ENCODE measurements around the gene C15orf39.

The C15orf39 gene

DNA sequence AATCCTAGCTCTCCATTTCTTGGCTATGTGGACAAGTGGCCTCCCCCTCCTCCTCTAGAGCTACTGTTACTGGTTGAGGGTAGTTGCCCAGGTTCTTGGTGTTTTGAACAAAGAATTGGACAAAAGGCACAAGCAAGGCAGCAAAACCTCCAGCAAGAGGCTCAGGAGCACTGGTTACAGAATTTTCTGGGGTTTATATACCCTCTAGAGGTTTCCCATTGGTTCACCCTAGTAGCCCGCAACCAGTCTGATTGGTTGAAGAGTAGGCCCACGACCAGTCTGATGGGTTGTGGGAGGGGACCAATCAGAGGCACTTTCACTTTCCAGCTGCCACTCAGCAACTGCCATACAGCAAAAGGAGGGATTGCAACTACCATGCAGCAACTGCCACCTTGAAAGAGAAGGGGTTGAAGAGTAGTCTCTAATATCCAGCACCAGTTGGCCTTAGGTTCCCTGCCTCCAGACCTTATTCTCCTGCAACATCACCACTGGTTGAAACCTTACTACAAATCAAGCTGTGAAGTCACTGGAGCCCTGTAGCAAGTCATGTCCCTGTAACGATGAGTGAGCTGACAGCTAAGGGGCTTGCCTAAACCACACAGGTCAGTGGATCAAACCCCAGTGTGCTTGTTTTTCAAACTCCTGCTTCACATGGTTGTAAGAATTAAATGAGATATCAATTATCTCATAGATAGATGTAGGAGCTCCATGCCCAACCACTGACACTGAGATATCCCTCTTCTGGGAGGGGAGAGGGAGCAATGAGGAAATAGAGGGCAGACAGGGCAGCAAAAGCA is 2.9 kb upstream of the C15orf39 start:
- H3K27me3 ChIP-seq (ENCODE audit: insufficient read depth, low read length) = no peaks in the 10 kb centered on the region
- H3K36me3 ChIP-seq (ENCODE audit: insufficient read depth, low read length) = no peaks in the 10 kb centered on the region
- no peak overlapping the region for H2AFZ ChIP-seq (ENCODE audit: low read length, unreplicated experiment)
- H3K27ac ChIP-seq (ENCODE audit: low read depth, low read length) = no peak overlapping the region
- no peak overlapping the region for H3K4me3 ChIP-seq (ENCODE audit: low read depth, low read length)
- peaks cover 6% of the 10 kb centered on the region for H3K4me1 ChIP-seq (ENCODE audit: control insufficient read depth, insufficient read depth, low read length, unreplicated experiment)
- peaks cover 20% of the 10 kb centered on the region for H3K79me2 ChIP-seq (ENCODE audit: control insufficient read depth, insufficient read depth, low read length, unreplicated experiment)

DNA sequence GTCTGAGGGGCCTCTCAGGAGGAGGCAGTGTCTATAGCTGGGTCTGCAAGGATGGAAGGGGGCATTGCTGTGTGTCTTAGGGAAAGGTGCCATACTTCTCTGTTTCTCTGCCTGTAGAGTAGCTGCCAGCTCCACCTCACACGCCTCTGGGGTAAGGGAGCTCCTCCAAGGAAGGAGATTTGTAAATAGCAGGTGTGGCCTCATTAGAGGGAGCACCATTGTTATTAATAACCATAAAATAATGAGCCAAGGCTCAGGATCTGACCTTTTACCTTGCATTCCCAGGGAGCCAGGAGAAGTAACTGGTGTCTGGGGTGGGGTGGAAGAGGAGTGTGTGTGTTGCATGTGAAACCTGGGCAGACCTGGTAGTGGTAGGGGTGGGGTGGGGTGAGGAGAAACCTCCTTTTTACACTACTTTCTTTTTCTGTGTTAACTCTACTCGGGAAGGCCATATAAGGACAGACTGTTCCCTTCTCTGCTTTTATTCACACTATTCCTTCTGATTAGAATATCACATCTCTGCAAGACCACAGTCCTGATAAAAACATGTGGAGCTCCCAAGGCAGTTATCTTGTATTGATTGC is 2.2 kb upstream of the C15orf39 start:
- H3K27ac ChIP-seq (ENCODE audit: low read depth, low read length) = no peak overlapping the region
- no peaks in the 10 kb centered on the region for H3K36me3 ChIP-seq (ENCODE audit: insufficient read depth, low read length)
- H3K79me2 ChIP-seq (ENCODE audit: control insufficient read depth, insufficient read depth, low read length, unreplicated experiment) = peaks cover 27% of the 10 kb centered on the region
- no peak overlapping the region for H2AFZ ChIP-seq (ENCODE audit: low read length, unreplicated experiment)
- no peak overlapping the region for H3K4me3 ChIP-seq (ENCODE audit: low read depth, low read length)
- no peaks in the 10 kb centered on the region for H3K27me3 ChIP-seq (ENCODE audit: insufficient read depth, low read length)
- H3K4me1 ChIP-seq (ENCODE audit: control insufficient read depth, insufficient read depth, low read length, unreplicated experiment) = peaks cover 13% of the 10 kb centered on the region

DNA sequence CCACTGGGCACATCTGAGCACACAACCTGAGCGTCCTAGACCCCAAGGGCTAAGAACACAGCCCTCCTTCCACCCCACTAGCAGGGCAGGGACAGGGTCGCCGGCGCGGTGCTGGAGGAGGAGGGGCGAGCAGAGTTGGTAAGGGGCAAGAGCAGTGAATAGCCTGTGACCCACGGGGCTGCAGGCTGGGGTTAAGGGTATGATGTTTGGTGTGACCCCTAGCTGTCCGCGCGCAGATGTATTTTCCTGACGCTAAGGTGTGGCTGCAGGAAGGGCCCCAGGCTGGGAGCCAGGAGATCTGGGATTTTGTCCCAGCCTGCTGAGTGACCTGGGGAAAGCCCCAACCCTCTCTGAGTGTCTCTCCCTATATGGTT is 1.3 kb upstream of the C15orf39 start:
- H3K4me3 ChIP-seq (ENCODE audit: low read depth, low read length) = no peak overlapping the region
- H2AFZ ChIP-seq (ENCODE audit: low read length, unreplicated experiment) = no peak overlapping the region
- H3K79me2 ChIP-seq (ENCODE audit: control insufficient read depth, insufficient read depth, low read length, unreplicated experiment) = peaks cover 36% of the 10 kb centered on the region
- H3K4me1 ChIP-seq (ENCODE audit: control insufficient read depth, insufficient read depth, low read length, unreplicated experiment) = peaks cover 18% of the 10 kb centered on the region
- no peak overlapping the region for H3K27ac ChIP-seq (ENCODE audit: low read depth, low read length)
- no peaks in the 10 kb centered on the region for H3K36me3 ChIP-seq (ENCODE audit: insufficient read depth, low read length)
- H3K27me3 ChIP-seq (ENCODE audit: insufficient read depth, low read length) = no peaks in the 10 kb centered on the region

DNA sequence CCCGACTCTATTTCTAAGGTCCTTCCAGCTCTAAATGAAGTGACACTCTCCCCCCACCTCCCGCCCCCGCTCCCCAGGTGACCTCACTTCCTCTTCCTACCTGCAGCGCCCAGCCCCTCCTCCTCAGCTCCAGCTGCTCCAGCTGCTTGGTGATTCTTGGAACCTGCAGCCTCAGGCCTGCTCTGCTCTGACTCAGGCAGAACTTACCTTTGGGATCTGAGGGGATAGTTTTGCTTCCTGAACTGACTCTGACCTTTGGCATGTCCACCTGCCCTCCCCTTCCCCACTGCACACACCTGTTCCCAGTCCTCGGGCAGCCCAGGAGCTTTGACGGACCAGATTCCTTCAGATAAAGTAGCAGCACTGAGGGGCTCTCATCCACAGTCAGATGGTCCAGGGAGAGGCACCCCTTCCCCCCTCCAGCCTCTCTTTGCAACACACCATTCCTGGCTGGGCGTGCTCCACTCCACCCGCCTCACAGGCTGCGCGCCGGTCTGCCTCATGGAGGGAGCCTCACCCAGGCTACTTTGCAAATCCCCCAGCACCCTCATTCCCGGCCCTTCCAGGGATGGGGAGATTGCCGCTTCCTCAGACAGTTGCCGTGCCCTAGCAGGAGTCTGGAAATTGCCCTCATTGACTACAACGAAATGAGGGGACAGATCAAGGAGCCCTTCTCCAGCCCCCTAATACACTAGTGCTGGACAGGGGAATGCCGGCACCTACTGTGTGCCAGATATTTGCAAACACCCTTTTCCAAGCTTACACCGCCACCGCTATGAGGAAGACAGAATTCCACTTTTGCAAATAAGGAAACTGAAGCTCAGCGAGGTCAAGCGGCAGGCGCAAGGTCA is 692 bp upstream of the C15orf39 start:
- peak overlapping the region; percentile 99 for H3K4me3 ChIP-seq (ENCODE audit: low read depth, low read length)
- H2AFZ ChIP-seq (ENCODE audit: low read length, unreplicated experiment) = peak overlapping the region; percentile 99
- no peaks in the 10 kb centered on the region for H3K27me3 ChIP-seq (ENCODE audit: insufficient read depth, low read length)
- peak overlapping the region; percentile 26; the same call in 1 of the 2 replicates for H3K27ac ChIP-seq (ENCODE audit: low read depth, low read length)
- no peaks in the 10 kb centered on the region for H3K36me3 ChIP-seq (ENCODE audit: insufficient read depth, low read length)
- peaks cover 18% of the 10 kb centered on the region for H3K4me1 ChIP-seq (ENCODE audit: control insufficient read depth, insufficient read depth, low read length, unreplicated experiment)
- H3K79me2 ChIP-seq (ENCODE audit: control insufficient read depth, insufficient read depth, low read length, unreplicated experiment) = peaks cover 42% of the 10 kb centered on the region

GRCh38 chr15:75202251-75203016 is 752 bp downstream of the C15orf39 start:
- H2AFZ ChIP-seq (ENCODE audit: low read length, unreplicated experiment) = peak overlapping the region; percentile 66
- peaks cover 55% of the 10 kb centered on the region for H3K79me2 ChIP-seq (ENCODE audit: control insufficient read depth, insufficient read depth, low read length, unreplicated experiment)
- H3K4me3 ChIP-seq (ENCODE audit: low read depth, low read length) = peak overlapping the region; percentile 99
- no peaks in the 10 kb centered on the region for H3K27me3 ChIP-seq (ENCODE audit: insufficient read depth, low read length)
- H3K36me3 ChIP-seq (ENCODE audit: insufficient read depth, low read length) = no peaks in the 10 kb centered on the region
- peak overlapping the region; percentile 96 for H3K27ac ChIP-seq (ENCODE audit: low read depth, low read length)
- H3K4me1 ChIP-seq (ENCODE audit: control insufficient read depth, insufficient read depth, low read length, unreplicated experiment) = peaks cover 18% of the 10 kb centered on the region

DNA sequence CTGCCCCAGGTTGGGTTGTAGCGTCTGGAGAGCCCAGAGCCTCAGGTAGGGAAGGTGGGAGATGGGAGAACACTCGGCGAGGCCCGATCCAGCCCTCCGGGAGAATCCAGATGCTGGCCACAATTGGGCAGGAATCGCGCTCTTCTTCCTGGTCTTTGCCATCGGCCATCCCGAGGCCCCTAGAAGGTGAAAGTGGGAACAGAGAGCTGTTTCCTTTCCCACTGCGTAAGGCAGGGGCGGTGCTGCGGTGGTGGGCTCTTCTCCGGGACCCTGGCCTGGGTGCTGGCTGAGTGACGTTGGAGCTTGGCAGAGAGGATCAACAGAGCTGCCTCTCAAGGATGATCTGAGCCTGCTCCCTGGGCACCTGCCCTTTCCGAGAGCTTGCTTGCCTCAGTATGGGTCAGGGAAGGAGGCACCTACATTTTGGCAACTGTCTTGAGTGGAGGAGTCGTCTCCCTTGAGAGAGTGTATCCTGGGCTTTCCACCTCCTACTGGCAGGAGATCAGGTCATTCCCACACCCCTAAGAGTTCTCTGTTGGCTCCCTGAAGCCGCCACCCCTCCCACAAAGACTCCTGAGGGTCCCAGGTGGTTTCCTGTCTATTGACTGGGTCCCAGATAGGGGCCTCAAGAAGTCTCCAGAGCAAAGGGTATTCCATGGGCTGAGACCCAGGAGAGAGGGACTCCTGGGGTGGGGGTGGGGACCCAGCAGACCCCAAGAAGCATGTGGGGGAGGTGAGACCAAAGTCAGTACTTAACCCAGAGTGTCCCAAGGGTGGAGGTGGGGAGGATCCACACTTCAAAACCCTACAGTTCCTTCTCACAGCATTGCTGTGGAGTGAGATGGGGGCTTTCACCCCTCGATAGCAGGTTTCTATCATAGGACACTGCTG is 1.6 kb downstream of the C15orf39 start:
- peak overlapping the region; percentile 96 for H3K27ac ChIP-seq (ENCODE audit: low read depth, low read length)
- peaks cover 18% of the 10 kb centered on the region for H3K4me1 ChIP-seq (ENCODE audit: control insufficient read depth, insufficient read depth, low read length, unreplicated experiment)

GRCh38 chr15:75203908-75204263 is 2.2 kb downstream of the C15orf39 start:
- Histone ChIP-seq H3K36me3 (ENCODE audit: insufficient read depth, low read length) (peaks cover 2% of the 10 kb centered on the region; the same call in 1 of the 2 replicates), H3K27ac (ENCODE audit: low read depth, low read length) (peak overlapping the region; percentile 96), H3K79me2 (ENCODE audit: control insufficient read depth, insufficient read depth, low read length, unreplicated experiment) (peaks cover 70% of the 10 kb centered on the region), H3K4me1 (ENCODE audit: control insufficient read depth, insufficient read depth, low read length, unreplicated experiment) (peaks cover 18% of the 10 kb centered on the region), H3K27me3 (ENCODE audit: insufficient read depth, low read length) (no peaks in the 10 kb centered on the region), H2AFZ (ENCODE audit: low read length, unreplicated experiment) (no peak overlapping the region), H3K4me3 (ENCODE audit: low read depth, low read length) (peak overlapping the region; percentile 99)

More for the DNA sequence above, 1.6 kb downstream of the C15orf39 start:
- H3K4me3 ChIP-seq (ENCODE audit: low read depth, low read length) = peak overlapping the region; percentile 99
- no peak overlapping the region for H2AFZ ChIP-seq (ENCODE audit: low read length, unreplicated experiment)
- no peaks in the 10 kb centered on the region for H3K36me3 ChIP-seq (ENCODE audit: insufficient read depth, low read length)
- peaks cover 63% of the 10 kb centered on the region for H3K79me2 ChIP-seq (ENCODE audit: control insufficient read depth, insufficient read depth, low read length, unreplicated experiment)
- no peaks in the 10 kb centered on the region for H3K27me3 ChIP-seq (ENCODE audit: insufficient read depth, low read length)

DNA sequence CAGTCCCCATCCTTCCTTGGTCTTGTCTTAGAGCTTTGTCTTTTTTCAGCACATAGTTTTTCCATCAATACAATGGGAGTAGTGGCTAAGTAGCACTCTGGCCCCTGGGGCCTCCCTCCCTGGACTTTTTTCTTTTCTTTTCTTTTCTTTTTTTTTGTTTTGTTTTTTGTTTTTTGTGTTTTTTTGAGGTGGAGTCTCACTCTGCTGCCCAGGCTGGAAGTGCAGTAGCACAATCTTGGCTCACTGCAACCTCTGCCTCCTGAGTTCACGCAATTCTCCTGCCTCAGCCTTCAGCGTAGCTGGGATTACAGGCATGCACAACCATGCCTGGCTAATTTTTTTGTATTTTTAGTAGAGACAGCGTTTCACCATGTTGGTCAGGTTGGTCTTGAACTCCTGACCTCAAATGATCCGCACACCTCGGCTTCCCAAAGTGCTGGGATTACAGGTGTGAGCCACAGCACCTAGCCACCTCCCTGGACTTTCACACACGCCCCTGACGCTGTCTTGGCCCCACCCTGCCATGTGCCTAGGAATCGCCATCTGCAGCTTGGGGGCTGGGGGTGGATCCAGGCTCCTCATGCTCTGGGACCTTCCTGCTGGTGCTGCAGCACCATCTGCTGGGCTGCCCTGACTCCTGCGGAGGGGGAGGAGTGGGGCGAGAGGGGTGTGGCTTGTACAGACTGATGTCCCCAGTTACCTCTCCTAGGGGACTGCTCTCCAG is 2.8 kb downstream of the C15orf39 start:
- H3K27ac ChIP-seq (ENCODE audit: low read depth, low read length) = peak overlapping the region; percentile 96

DNA sequence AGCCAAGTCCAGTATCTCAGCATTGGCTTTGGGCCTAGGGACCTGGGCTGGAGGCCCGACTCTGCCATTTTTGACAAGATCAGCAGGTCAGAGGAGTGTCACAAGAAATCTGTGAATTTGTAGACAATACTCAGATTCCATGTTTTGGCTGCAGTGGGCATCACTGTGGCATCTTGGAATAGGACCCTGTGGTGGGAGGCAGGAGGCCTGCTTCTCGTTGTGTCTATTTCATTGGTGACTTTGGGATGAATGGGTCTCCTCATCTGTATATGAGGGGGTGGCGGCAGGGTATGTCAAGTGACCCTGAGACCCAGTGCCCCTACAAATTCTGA is 3.3 kb downstream of the C15orf39 start:
- Histone ChIP-seq H3K36me3 (ENCODE audit: insufficient read depth, low read length) (peaks cover 2% of the 10 kb centered on the region; the same call in 1 of the 2 replicates), H3K27ac (ENCODE audit: low read depth, low read length) (no peak overlapping the region), H3K4me3 (ENCODE audit: low read depth, low read length) (no peak overlapping the region), H2AFZ (ENCODE audit: low read length, unreplicated experiment) (no peak overlapping the region), H3K27me3 (ENCODE audit: insufficient read depth, low read length) (no peaks in the 10 kb centered on the region), H3K4me1 (ENCODE audit: control insufficient read depth, insufficient read depth, low read length, unreplicated experiment) (peaks cover 18% of the 10 kb centered on the region), H3K79me2 (ENCODE audit: control insufficient read depth, insufficient read depth, low read length, unreplicated experiment) (peaks cover 81% of the 10 kb centered on the region)

More for the DNA sequence above, 2.8 kb downstream of the C15orf39 start:
- Histone ChIP-seq H3K27me3 (ENCODE audit: insufficient read depth, low read length) (no peaks in the 10 kb centered on the region), H3K79me2 (ENCODE audit: control insufficient read depth, insufficient read depth, low read length, unreplicated experiment) (peaks cover 76% of the 10 kb centered on the region), H2AFZ (ENCODE audit: low read length, unreplicated experiment) (no peak overlapping the region), H3K4me3 (ENCODE audit: low read depth, low read length) (peak overlapping the region; percentile 99), H3K36me3 (ENCODE audit: insufficient read depth, low read length) (peaks cover 2% of the 10 kb centered on the region; the same call in 1 of the 2 replicates), H3K4me1 (ENCODE audit: control insufficient read depth, insufficient read depth, low read length, unreplicated experiment) (peaks cover 18% of the 10 kb centered on the region)

All from ACC112 (cell line).